ENCODE measurements around the gene CTNNA3. TPM values are rescaled to one million over a fixed set of nuclear protein-coding genes. Genes with fewer than 3 reads are reported as not detected.

Gene CTNNA3
- total RNA-seq, 1 donor from 2014 or later: 0.30 TPM

DNA sequence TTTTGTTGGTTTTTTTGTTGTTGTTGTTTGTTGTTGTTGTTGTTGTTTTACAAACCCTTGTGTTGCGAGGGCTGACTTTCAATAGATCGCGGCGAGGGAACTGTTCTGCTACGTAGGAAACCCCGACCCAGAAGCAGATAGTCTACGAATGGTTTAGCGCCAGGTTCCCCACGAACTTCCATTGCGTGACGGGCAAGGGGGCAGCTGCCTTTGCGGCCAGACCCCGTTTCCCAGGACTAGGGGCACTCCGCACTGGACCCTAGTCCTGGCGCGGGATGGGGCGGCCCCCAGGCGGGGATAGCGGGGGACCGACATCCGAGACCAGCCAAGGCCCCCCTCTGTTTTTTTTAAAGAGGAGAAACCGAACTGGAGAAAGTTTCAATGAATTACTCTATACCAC, 650.6 kb downstream of the CTNNA3 start:
- Mint-ChIP-seq H3K4me1 (ENCODE audit: unreplicated experiment) (no peaks in the 10 kb centered on the region), H3K27me3 (ENCODE audit: unreplicated experiment) (peaks cover 3% of the 10 kb centered on the region)

DNA sequence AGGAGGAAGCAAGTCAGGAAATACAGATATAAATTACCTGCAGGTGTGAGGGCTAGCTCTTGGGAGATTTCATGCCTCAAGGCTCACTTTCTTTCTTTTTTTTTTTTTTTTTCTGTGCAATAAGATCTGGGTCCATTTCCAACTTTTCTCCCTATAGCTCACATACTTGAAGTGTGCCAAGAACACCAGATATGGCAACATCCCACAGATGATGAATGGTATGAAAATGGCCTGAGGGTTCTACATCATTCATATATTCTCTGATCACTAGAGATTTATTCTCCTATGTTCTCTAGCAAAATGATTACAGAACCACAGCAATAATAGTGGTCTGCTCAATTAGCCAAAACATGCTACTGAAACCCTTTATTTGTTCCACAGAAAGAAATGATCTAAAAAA, 653.0 kb downstream of the CTNNA3 start:
- Mint-ChIP-seq H3K9me3 (ENCODE audit: unreplicated experiment) (no peaks in the 10 kb centered on the region), H3K4me3 (ENCODE audit: unreplicated experiment) (no peak overlapping the region), H3K4me1 (ENCODE audit: unreplicated experiment) (no peaks in the 10 kb centered on the region), H3K27ac (ENCODE audit: unreplicated experiment) (no peak overlapping the region), H3K27me3 (ENCODE audit: unreplicated experiment) (peaks cover 3% of the 10 kb centered on the region), H3K36me3 (ENCODE audit: unreplicated experiment) (no peaks in the 10 kb centered on the region)
- TF ChIP-seq, protein P1, sequence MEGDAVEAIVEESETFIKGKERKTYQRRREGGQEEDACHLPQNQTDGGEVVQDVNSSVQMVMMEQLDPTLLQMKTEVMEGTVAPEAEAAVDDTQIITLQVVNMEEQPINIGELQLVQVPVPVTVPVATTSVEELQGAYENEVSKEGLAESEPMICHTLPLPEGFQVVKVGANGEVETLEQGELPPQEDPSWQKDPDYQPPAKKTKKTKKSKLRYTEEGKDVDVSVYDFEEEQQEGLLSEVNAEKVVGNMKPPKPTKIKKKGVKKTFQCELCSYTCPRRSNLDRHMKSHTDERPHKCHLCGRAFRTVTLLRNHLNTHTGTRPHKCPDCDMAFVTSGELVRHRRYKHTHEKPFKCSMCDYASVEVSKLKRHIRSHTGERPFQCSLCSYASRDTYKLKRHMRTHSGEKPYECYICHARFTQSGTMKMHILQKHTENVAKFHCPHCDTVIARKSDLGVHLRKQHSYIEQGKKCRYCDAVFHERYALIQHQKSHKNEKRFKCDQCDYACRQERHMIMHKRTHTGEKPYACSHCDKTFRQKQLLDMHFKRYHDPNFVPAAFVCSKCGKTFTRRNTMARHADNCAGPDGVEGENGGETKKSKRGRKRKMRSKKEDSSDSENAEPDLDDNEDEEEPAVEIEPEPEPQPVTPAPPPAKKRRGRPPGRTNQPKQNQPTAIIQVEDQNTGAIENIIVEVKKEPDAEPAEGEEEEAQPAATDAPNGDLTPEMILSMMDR (IDR thresholded peaks at IDR 0.05): no peak
- no peak for DNase-seq (ENCODE audit: extremely low spot score, unreplicated experiment)

More for the DNA sequence above, 650.6 kb downstream of the CTNNA3 start:
- no peak for DNase-seq (ENCODE audit: extremely low spot score, unreplicated experiment)
- no peaks in the 10 kb centered on the region for H3K36me3 Mint-ChIP-seq (ENCODE audit: unreplicated experiment)
- no peak overlapping the region for H3K27ac Mint-ChIP-seq (ENCODE audit: unreplicated experiment)
- no peak overlapping the region for H3K4me3 Mint-ChIP-seq (ENCODE audit: unreplicated experiment)
- TF ChIP-seq, protein P1 (IDR thresholded peaks at IDR 0.05): no peak
- H3K9me3 Mint-ChIP-seq (ENCODE audit: unreplicated experiment): no peaks in the 10 kb centered on the region

DNA sequence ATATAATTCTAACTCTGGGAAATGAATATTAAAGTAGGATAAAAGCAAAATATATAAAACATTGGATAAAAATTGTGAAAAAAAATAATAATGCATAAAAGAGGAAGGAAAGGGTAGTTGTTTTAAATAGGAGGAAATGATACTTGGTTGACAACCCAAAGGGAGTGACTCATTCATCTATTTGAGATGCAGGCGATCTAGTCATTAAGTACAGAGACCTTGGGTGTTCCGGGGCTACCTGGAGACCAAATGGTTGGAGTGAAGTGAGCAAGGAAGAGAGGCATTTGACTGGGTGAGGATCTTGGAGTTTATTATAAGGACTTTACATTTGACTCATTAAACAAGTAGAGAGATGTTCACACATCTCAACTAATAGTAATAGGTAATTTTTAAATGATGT, 659.2 kb downstream of the CTNNA3 start:
- H3K27ac Mint-ChIP-seq (ENCODE audit: unreplicated experiment): no peak overlapping the region
- no peaks in the 10 kb centered on the region for H3K36me3 Mint-ChIP-seq (ENCODE audit: unreplicated experiment)
- H3K9me3 Mint-ChIP-seq (ENCODE audit: unreplicated experiment): no peaks in the 10 kb centered on the region
- H3K27me3 Mint-ChIP-seq (ENCODE audit: unreplicated experiment): peaks cover 5% of the 10 kb centered on the region
- no peaks in the 10 kb centered on the region for H3K4me1 Mint-ChIP-seq (ENCODE audit: unreplicated experiment)
- no peak overlapping the region for H3K4me3 Mint-ChIP-seq (ENCODE audit: unreplicated experiment)
- TF ChIP-seq, protein P1 (IDR thresholded peaks at IDR 0.05): no peak
- no peak for DNase-seq (ENCODE audit: extremely low spot score, unreplicated experiment)

DNA sequence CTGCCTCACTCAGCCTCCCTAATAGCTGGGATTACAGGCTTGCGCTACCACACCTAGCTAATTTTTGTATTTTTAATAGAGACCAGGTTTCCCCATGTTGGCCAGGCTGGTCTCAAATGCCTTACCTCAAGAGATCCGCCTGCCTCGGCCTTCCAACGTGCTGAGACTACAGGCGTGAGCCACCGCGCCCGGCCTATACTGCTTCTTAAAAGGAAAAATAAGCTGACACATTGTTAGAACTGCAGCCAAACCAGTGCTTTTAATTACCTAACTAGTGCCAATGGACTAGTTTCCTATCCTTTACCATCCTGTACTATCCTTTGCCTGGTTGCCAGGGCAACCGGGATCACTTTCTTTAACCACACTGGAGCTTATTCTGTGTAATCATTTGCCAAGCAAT, 662.1 kb downstream of the CTNNA3 start:
- Mint-ChIP-seq H3K9me3 (ENCODE audit: unreplicated experiment) (no peaks in the 10 kb centered on the region), H3K27me3 (ENCODE audit: unreplicated experiment) (peaks cover 5% of the 10 kb centered on the region), H3K4me1 (ENCODE audit: unreplicated experiment) (no peaks in the 10 kb centered on the region), H3K27ac (ENCODE audit: unreplicated experiment) (no peak overlapping the region), H3K4me3 (ENCODE audit: unreplicated experiment) (no peak overlapping the region), H3K36me3 (ENCODE audit: unreplicated experiment) (no peaks in the 10 kb centered on the region)
- DNase-seq (ENCODE audit: extremely low spot score, unreplicated experiment): no peak
- TF ChIP-seq, protein P1 (IDR thresholded peaks at IDR 0.05): no peak

DNA sequence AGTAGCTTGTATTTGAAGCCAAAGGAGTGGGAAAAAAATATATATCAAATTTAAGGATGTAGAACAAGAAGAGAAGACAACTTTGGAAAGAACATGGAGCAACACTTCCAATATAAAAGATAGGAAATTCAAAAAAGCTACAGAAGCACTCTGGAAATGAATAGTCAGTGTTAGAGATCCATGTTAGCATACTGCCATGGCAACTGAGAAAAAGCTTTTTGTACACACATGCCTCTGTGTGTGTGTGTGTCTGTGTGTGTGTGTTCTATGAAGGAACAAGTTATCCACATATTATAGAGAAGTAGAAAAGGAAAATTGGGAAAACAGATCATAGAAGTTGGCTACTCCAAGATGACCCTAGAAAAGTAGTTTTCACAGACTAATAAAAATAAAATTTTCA, 673.9 kb downstream of the CTNNA3 start:
- TF ChIP-seq, protein P1 (IDR thresholded peaks at IDR 0.05): no peak
- no peak for DNase-seq (ENCODE audit: extremely low spot score, unreplicated experiment)
- Mint-ChIP-seq H3K4me3 (ENCODE audit: unreplicated experiment) (no peak overlapping the region), H3K27ac (ENCODE audit: unreplicated experiment) (no peak overlapping the region), H3K4me1 (ENCODE audit: unreplicated experiment) (no peaks in the 10 kb centered on the region), H3K36me3 (ENCODE audit: unreplicated experiment) (no peaks in the 10 kb centered on the region), H3K27me3 (ENCODE audit: unreplicated experiment) (peaks cover 2% of the 10 kb centered on the region), H3K9me3 (ENCODE audit: unreplicated experiment) (no peaks in the 10 kb centered on the region)
